Measurements from ENCODE around the gene MS4A18.
A peak's percentile ranks its signal among the peaks of the same experiment; 100 is the strongest.

The MS4A18 gene

GRCh38 chr11:60771879-60772525 lies 47.5 kb downstream of the MS4A18 start:
- no peak for TF ChIP-seq CTCF (IDR thresholded peaks at IDR 0.05)

GRCh38 chr11:60772666-60773065 lies 48.1 kb downstream of the MS4A18 start:
- no peak for TF ChIP-seq CTCF (IDR thresholded peaks at IDR 0.05)

- TF ChIP-seq CTCF (IDR thresholded peaks at IDR 0.05): no peak
Observed at GRCh38 chr11:60774726-60775125, 50.2 kb downstream of the MS4A18 start.

- TF ChIP-seq CTCF (IDR thresholded peaks at IDR 0.05): peak; percentile 89
Observed at GRCh38 chr11:60775420-60775961, 51.0 kb downstream of the MS4A18 start.

- TF ChIP-seq CTCF (IDR thresholded peaks at IDR 0.05): no peak
Observed at GRCh38 chr11:60776167-60776566, 51.6 kb downstream of the MS4A18 start.

- TF ChIP-seq CTCF (IDR thresholded peaks at IDR 0.05): no peak
Observed at GRCh38 chr11:60777106-60777505, 52.6 kb downstream of the MS4A18 start.

- no peak for TF ChIP-seq CTCF (IDR thresholded peaks at IDR 0.05)
Observed at GRCh38 chr11:60777572-60777971, 53.1 kb downstream of the MS4A18 start.

GRCh38 chr11:60780065-60780464 lies 55.5 kb downstream of the MS4A18 start:
- no peak for TF ChIP-seq CTCF (IDR thresholded peaks at IDR 0.05)
